C4-2B (cell line): Measurements from ENCODE around the gene NOL8.
A peak's percentile ranks its signal among the peaks of the same experiment; 100 is the strongest.

ENCODE experiments used
- H3K27ac ChIP-seq: fragments of 450-650 bp; 2 replicates; pipeline ENCODE4 v1.5.1; 2017
- ZFX ChIP-seq: fragments of 450-650 bp; IDR thresholded peaks from 2 replicates; pipeline ENCODE4 v1.6.1; 2017
- TF ChIP-seq, protein P1 (sequence below): fragments of 450-650 bp; conservative IDR thresholded peaks from 2 replicates; pipeline ENCODE4 v1.5.1; 2017; ENCODE audit warnings: mild to moderate bottlenecking

Gene NOL8

DNA sequence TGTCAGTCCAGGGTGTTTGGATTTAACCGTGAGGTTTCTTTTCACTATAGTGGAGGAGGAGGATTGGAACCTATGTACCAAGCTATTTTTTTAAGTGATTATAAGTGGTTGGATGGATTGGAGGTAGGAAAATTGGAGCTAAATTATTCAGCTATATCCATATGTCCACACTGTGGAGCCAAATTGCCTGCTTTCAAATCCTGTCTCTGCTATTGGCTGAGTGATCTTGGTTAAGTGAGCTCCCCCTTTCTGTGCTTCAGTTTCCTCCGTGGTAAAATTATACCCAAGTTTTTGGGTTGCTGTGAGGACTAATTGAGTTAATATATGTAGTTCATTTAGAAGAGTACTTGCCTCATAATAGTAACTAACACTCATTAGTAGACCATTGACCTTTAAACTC is 3.1 kb upstream of the NOL8 start:
- TF ChIP-seq ZFX: no peak
- TF ChIP-seq, protein P1, sequence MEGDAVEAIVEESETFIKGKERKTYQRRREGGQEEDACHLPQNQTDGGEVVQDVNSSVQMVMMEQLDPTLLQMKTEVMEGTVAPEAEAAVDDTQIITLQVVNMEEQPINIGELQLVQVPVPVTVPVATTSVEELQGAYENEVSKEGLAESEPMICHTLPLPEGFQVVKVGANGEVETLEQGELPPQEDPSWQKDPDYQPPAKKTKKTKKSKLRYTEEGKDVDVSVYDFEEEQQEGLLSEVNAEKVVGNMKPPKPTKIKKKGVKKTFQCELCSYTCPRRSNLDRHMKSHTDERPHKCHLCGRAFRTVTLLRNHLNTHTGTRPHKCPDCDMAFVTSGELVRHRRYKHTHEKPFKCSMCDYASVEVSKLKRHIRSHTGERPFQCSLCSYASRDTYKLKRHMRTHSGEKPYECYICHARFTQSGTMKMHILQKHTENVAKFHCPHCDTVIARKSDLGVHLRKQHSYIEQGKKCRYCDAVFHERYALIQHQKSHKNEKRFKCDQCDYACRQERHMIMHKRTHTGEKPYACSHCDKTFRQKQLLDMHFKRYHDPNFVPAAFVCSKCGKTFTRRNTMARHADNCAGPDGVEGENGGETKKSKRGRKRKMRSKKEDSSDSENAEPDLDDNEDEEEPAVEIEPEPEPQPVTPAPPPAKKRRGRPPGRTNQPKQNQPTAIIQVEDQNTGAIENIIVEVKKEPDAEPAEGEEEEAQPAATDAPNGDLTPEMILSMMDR: peak; percentile 37
- H3K27ac ChIP-seq: no peak overlapping the region

DNA sequence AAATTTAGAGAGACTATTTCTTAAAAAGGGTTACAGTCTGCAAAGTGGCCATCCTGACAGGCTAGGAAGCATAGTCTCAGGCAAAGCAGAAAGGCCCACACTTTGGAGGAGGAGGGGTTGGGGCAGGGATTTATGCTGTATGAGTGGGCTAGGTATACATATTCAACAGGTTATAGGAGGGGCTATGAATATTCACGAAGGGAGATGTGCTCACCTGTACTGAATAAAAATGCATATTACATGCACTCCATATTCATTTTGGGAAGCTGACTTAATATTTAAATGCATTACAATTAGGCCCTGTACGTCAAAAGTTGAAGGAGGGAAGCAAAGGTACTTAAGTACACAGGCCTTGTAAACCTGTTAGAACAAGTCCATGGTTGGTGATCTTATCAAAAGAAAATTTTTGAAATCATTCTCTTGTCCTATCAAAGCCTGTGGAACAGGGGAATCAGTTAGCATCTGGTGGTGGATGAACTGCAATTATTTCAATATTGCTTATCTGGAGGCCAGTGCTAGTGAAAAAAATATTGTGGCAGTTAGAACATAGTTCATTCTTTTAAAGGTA is 2.2 kb upstream of the NOL8 start:
- H3K27ac ChIP-seq: no peak overlapping the region
- TF ChIP-seq ZFX: no peak
- TF ChIP-seq, protein P1: no peak

DNA sequence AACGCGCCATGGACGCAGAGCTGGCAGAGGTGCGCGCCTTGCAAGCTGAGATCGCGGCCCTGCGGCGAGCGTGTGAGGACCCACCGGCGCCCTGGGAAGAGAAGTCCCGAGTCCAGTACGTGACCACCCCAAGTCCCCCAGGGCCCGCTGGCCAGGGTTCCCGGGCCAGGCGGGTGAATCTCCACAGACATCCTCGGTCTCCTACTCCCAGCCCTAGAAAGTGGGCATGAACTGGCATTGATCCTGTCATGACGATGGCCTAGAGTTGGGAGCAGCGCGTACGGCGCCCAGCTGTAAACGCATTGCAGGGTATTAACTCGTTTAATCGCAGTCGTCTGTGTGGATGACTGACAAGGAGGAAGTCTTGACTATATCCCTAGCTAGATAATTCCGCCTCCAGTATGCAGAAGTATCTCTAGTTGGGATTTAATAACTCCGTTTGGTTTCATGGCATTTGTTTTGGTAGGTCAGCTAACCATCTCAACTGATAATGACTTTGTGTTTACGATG is 896 bp upstream of the NOL8 start:
- peak overlapping the region; percentile 97 for H3K27ac ChIP-seq
- TF ChIP-seq, protein P1: no peak
- TF ChIP-seq ZFX: peak; percentile 72

DNA sequence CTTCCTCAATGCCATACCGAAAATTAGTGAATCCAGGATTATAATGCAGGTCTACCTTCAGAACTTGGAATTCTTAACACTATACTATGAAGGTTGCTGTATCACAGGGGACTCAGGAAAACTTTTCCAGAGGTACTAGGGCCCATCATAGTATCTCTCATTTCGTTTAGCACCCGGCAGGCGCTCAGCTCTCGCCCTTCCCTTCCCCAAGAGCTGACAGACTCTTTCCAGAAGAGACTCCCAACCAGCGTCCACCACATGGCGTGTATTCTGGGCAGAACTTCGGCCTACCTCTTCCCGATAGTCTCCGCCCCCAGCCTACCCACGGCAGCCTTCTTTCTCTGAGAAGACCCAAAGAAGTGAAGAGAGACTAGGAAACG is 271 bp downstream of the NOL8 start:
- H3K27ac ChIP-seq: peak overlapping the region; percentile 97
- TF ChIP-seq, protein P1: no peak
- TF ChIP-seq ZFX: no peak

GRCh38 chr9:92324431-92324830 is 719 bp downstream of the NOL8 start:
- no peak for TF ChIP-seq ZFX
- TF ChIP-seq, protein P1: no peak
- H3K27ac ChIP-seq: peak overlapping the region; percentile 97

DNA sequence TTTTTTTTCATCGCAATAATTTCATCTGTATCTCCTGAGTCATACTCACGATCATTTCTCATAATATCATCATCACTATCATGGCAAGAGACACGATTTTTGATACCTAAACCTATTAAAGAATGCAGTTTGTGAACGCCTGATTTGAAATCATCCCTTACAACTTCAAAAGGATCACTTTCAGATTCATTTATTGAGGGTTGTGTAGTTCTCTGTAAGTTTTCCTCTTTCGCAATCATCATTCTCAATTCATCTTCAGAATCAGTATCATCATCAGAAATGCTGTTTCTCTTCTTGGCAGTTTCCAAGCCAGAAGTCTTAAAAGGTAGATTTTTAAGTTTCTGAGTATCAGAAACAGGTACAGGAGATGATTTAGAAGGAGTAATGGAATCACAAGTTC is 9.7 kb downstream of the NOL8 start:
- TF ChIP-seq ZFX: no peak
- TF ChIP-seq, protein P1: no peak
- no peak overlapping the region for H3K27ac ChIP-seq

GRCh38 chr9:92313624-92314012 is 11.5 kb downstream of the NOL8 start:
- no peak for TF ChIP-seq ZFX
- TF ChIP-seq, protein P1: no peak
- H3K27ac ChIP-seq: no peak overlapping the region
